A673 (cell line): Measurements from ENCODE around the gene PRR30.

Experiments
- EZH2 ChIP-seq: fragments of 200-600 bp; sonication (generic); IDR thresholded peaks from 2 replicates; pipeline ENCODE4 v1.6.1; 2017; ENCODE audit warnings: borderline replicate concordance, low read depth, mild to moderate bottlenecking, mixed read lengths, antibody characterized with exemption, low read length; ENCODE audit not compliant: poor library complexity, severe bottlenecking
- TF ChIP-seq, protein P1 (sequence below): fragments of 300-800, 200-600 bp; sonication (generic); conservative IDR thresholded peaks from 2 replicates; pipeline ENCODE4 v1.5.1; 2017; ENCODE audit warnings: low read depth, mild to moderate bottlenecking, antibody characterized with exemption, low read length, moderate library complexity, mixed read lengths

DNA sequence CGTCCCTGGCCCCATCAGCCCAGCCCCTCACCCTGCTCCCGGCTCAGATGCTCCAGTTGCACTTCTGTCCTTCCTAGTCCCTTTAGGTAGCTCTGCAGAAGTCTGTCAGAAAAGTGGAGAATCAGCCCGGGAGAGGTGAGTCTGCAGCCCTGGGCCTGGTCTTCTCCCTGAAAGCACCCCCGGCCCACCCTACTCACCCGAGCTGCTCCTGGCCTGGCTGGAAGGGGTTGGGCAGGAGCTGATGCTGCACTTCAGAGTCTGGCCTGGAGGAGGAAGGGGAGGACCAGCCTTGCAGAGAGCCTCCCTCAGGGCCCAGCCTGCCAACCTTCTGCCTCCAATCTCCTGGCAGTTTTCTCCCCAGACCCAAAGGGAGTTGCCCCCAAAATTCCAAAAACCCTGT lies 36.9 kb downstream of the PRR30 start:
- TF ChIP-seq, protein P1, sequence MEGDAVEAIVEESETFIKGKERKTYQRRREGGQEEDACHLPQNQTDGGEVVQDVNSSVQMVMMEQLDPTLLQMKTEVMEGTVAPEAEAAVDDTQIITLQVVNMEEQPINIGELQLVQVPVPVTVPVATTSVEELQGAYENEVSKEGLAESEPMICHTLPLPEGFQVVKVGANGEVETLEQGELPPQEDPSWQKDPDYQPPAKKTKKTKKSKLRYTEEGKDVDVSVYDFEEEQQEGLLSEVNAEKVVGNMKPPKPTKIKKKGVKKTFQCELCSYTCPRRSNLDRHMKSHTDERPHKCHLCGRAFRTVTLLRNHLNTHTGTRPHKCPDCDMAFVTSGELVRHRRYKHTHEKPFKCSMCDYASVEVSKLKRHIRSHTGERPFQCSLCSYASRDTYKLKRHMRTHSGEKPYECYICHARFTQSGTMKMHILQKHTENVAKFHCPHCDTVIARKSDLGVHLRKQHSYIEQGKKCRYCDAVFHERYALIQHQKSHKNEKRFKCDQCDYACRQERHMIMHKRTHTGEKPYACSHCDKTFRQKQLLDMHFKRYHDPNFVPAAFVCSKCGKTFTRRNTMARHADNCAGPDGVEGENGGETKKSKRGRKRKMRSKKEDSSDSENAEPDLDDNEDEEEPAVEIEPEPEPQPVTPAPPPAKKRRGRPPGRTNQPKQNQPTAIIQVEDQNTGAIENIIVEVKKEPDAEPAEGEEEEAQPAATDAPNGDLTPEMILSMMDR = no peak
- TF ChIP-seq EZH2 = no peak
